ENCODE data around the gene ASB5.

The ASB5 gene

GRCh38 chr4:176293660-176294059 lies 24.6 kb upstream of the ASB5 start:
- DNase-seq (ENCODE audit: low read depth) = no peak
- no peak overlapping the region for H3K4me3 ChIP-seq (ENCODE audit: control insufficient read depth, low read depth, low read length)
- no peak for TF ChIP-seq CTCF (conservative IDR thresholded peaks at IDR 0.05; ENCODE audit: control insufficient read depth, insufficient read depth, low read depth, low read length)

- DNase-seq (ENCODE audit: low read depth) = no peak
- TF ChIP-seq CTCF (conservative IDR thresholded peaks at IDR 0.05; ENCODE audit: control insufficient read depth, insufficient read depth, low read depth, low read length) = no peak
These were observed 23.9 kb upstream of the ASB5 start for GRCh38 chr4:176292920-176293319.

GRCh38 chr4:176291748-176292147 lies 22.7 kb upstream of the ASB5 start:
- no peak overlapping the region for H3K4me3 ChIP-seq (ENCODE audit: control insufficient read depth, low read depth, low read length)
- no peak for TF ChIP-seq CTCF (conservative IDR thresholded peaks at IDR 0.05; ENCODE audit: control insufficient read depth, insufficient read depth, low read depth, low read length)
- no peak for DNase-seq (ENCODE audit: low read depth)

More at GRCh38 chr4:176292920-176293319, 23.9 kb upstream of the ASB5 start:
- no peak overlapping the region for H3K4me3 ChIP-seq (ENCODE audit: control insufficient read depth, low read depth, low read length)

- TF ChIP-seq CTCF (conservative IDR thresholded peaks at IDR 0.05; ENCODE audit: control insufficient read depth, insufficient read depth, low read depth, low read length) = no peak
- DNase-seq (ENCODE audit: low read depth) = no peak
- H3K4me3 ChIP-seq (ENCODE audit: control insufficient read depth, low read depth, low read length) = no peak overlapping the region
These were observed 21.5 kb upstream of the ASB5 start for GRCh38 chr4:176290520-176290919.

GRCh38 chr4:176289561-176289960 lies 20.5 kb upstream of the ASB5 start:
- H3K4me3 ChIP-seq (ENCODE audit: control insufficient read depth, low read depth, low read length) = no peak overlapping the region
- no peak for DNase-seq (ENCODE audit: low read depth)
- no peak for TF ChIP-seq CTCF (conservative IDR thresholded peaks at IDR 0.05; ENCODE audit: control insufficient read depth, insufficient read depth, low read depth, low read length)

- H3K4me3 ChIP-seq (ENCODE audit: control insufficient read depth, low read depth, low read length) = no peak overlapping the region
- no peak for DNase-seq (ENCODE audit: low read depth)
- TF ChIP-seq CTCF (conservative IDR thresholded peaks at IDR 0.05; ENCODE audit: control insufficient read depth, insufficient read depth, low read depth, low read length) = no peak
These were observed 19.0 kb upstream of the ASB5 start for GRCh38 chr4:176288020-176288419.

- TF ChIP-seq CTCF (conservative IDR thresholded peaks at IDR 0.05; ENCODE audit: control insufficient read depth, insufficient read depth, low read depth, low read length) = no peak
These were observed 18.5 kb upstream of the ASB5 start for GRCh38 chr4:176287546-176287945.

More at GRCh38 chr4:176287546-176287945, 18.5 kb upstream of the ASB5 start:
- no peak overlapping the region for H3K4me3 ChIP-seq (ENCODE audit: control insufficient read depth, low read depth, low read length)
- no peak for DNase-seq (ENCODE audit: low read depth)

Data from fibroblast of mammary gland (primary cell).